KMS-11 (cell line): Measurements from ENCODE around the gene HTATIP2.
"Not testable (repeated sequence)": the region's sequence is repeated elsewhere in the genome, so short reads cannot be mapped to it uniquely, and the experiment has no call there.

ENCODE experiments used
- H2AFZ ChIP-seq: fragments of 200-600 bp; sonication (generic); 2 replicates; pipeline ENCODE4 v1.6.1; 2016; ENCODE audit warnings: antibody characterized with exemption, mixed run types, low read depth
- H3K27ac ChIP-seq: fragments of 200-600 bp; sonication (generic); 2 replicates; pipeline ENCODE4 v1.6.1; 2016; ENCODE audit warnings: mild to moderate bottlenecking, mixed run types
- H3K27me3 ChIP-seq: fragments of 200-600 bp; sonication (generic); 2 replicates; pipeline ENCODE4 v1.6.1; 2017; ENCODE audit warnings: mild to moderate bottlenecking, low read depth, mixed run types, moderate library complexity; ENCODE audit not compliant: insufficient read depth
- H3K36me3 ChIP-seq: fragments of 200-600 bp; sonication (generic); 2 replicates; pipeline ENCODE4 v1.6.1; 2017; ENCODE audit warnings: mild to moderate bottlenecking, mixed run types; ENCODE audit not compliant: insufficient read depth
- H3K4me1 ChIP-seq: fragments of 200-600 bp; sonication (generic); 2 replicates; pipeline ENCODE4 v1.6.1; 2016; ENCODE audit warnings: mild to moderate bottlenecking, low read depth, mixed run types; ENCODE audit not compliant: poor library complexity, severe bottlenecking
- H3K4me2 ChIP-seq: fragments of 200-600 bp; sonication (generic); 2 replicates; pipeline ENCODE4 v1.7.0; 2016; ENCODE audit warnings: mild to moderate bottlenecking, mixed run types
- H3K4me3 ChIP-seq: fragments of 200-600 bp; sonication (generic); IDR thresholded peaks from 2 replicates; pipeline ENCODE4 v1.6.1; 2017; ENCODE audit warnings: low read depth, low read length, mixed read lengths; ENCODE audit not compliant: insufficient read depth
- H3K79me2 ChIP-seq: fragments of 200-600 bp; sonication (generic); 2 replicates; pipeline ENCODE4 v1.6.1; 2016; ENCODE audit warnings: low read depth, mixed run types; ENCODE audit not compliant: insufficient read depth
- H3K9ac ChIP-seq: fragments of 200-600 bp; sonication (generic); 2 replicates; pipeline ENCODE4 v1.6.1; 2016; ENCODE audit warnings: mild to moderate bottlenecking, mixed run types
- H4K20me1 ChIP-seq: fragments of 200-600 bp; sonication (generic); 2 replicates; pipeline ENCODE4 v1.6.1; 2016; ENCODE audit warnings: mild to moderate bottlenecking, mixed run types; ENCODE audit not compliant: insufficient read depth
- CTCF ChIP-seq: fragments of 200-600 bp; sonication (generic); conservative IDR thresholded peaks from 2 replicates; pipeline ENCODE4 v1.6.1; 2017; ENCODE audit warnings: low read depth, mild to moderate bottlenecking, antibody characterized with exemption, low read length, moderate library complexity, mixed read lengths

The HTATIP2 gene

GRCh38 chr11:20373147-20373546 lies 9.6 kb downstream of the HTATIP2 start:
- Histone ChIP-seq H4K20me1 (no peaks in the 10 kb centered on the region), H3K4me2 (no peak overlapping the region)
- TF ChIP-seq CTCF = no peak

GRCh38 chr11:20373568-20374209 lies 10.2 kb downstream of the HTATIP2 start:
- no peak for TF ChIP-seq CTCF
- peaks cover 2% of the 10 kb centered on the region for H3K4me1 ChIP-seq
- H3K9ac ChIP-seq = no peak overlapping the region
- peaks cover 4% of the 10 kb centered on the region; the same call in 1 of the 2 replicates for H3K36me3 ChIP-seq
- no peak overlapping the region for H3K4me2 ChIP-seq
- H3K27ac ChIP-seq = no peak overlapping the region
- no peak overlapping the region for H3K4me3 ChIP-seq
- no peak overlapping the region for H2AFZ ChIP-seq
- no peaks in the 10 kb centered on the region for H4K20me1 ChIP-seq
- no peaks in the 10 kb centered on the region for H3K27me3 ChIP-seq
- H3K79me2 ChIP-seq = no peaks in the 10 kb centered on the region

More at GRCh38 chr11:20373147-20373546, 9.6 kb downstream of the HTATIP2 start:
- H3K9ac ChIP-seq = no peak overlapping the region
- no peaks in the 10 kb centered on the region for H3K79me2 ChIP-seq
- no peak overlapping the region for H3K27ac ChIP-seq
- H3K4me1 ChIP-seq = peaks cover 7% of the 10 kb centered on the region
- H3K4me3 ChIP-seq = no peak overlapping the region
- H3K27me3 ChIP-seq = no peaks in the 10 kb centered on the region
- peaks cover 4% of the 10 kb centered on the region; the same call in 1 of the 2 replicates for H3K36me3 ChIP-seq
- no peak overlapping the region for H2AFZ ChIP-seq

- Histone ChIP-seq H3K4me1 (no peaks in the 10 kb centered on the region), H3K79me2 (no peaks in the 10 kb centered on the region), H3K4me2 (no peak overlapping the region), H3K4me3 (no peak overlapping the region), H2AFZ (no peak overlapping the region), H4K20me1 (no peaks in the 10 kb centered on the region), H3K9ac (no peak overlapping the region), H3K27ac (no peak overlapping the region), H3K36me3 (peaks cover 4% of the 10 kb centered on the region; the same call in 1 of the 2 replicates), H3K27me3 (no peaks in the 10 kb centered on the region)
- no peak for TF ChIP-seq CTCF
These were observed 11.3 kb downstream of the HTATIP2 start for GRCh38 chr11:20374741-20375300.

GRCh38 chr11:20376162-20376730 lies 12.7 kb downstream of the HTATIP2 start:
- peaks cover 4% of the 10 kb centered on the region; the same call in 1 of the 2 replicates for H3K36me3 ChIP-seq
- no peak overlapping the region for H3K4me2 ChIP-seq
- H3K79me2 ChIP-seq = no peaks in the 10 kb centered on the region
- H3K4me1 ChIP-seq = no peaks in the 10 kb centered on the region
- H3K4me3 ChIP-seq = no peak overlapping the region
- no peaks in the 10 kb centered on the region for H3K27me3 ChIP-seq
- H3K9ac ChIP-seq = no peak overlapping the region
- H4K20me1 ChIP-seq = no peaks in the 10 kb centered on the region
- H3K27ac ChIP-seq = no peak overlapping the region
- TF ChIP-seq CTCF = no peak
- H2AFZ ChIP-seq = no peak overlapping the region

GRCh38 chr11:20385996-20386395 lies 22.5 kb downstream of the HTATIP2 start:
- not testable (repeated sequence) for H3K4me2 ChIP-seq, H3K36me3 ChIP-seq, H3K9ac ChIP-seq, H4K20me1 ChIP-seq, H3K27me3 ChIP-seq, H3K27ac ChIP-seq, H2AFZ ChIP-seq, H3K4me3 ChIP-seq
- Histone ChIP-seq H3K4me1 (peaks cover 13% of the 10 kb centered on the region), H3K79me2 (peaks cover 30% of the 10 kb centered on the region; the same call in 1 of the 2 replicates)
